ENCODE data around the gene GPR143.

GPR143 gene

DNA sequence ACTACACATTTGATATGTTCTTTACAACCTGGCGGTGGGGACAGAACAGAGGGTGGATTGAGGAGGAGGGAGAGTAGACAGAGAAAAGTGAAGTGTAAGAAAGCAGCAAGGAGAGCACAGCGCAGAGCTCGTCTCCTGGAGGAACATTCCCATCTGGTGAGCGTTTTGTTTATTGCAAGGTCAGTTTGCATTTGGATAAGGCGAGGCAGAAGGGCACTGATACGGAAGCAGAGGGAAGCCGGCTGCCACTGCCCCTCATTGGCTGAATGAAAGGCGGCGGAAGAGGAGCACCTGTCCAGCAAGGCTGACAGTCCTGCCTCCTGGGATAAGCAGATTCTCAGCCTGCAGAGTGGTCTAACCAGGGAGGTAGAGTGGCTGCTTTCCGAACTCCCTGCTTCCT is 83.2 kb downstream of the GPR143 start:
- DNase-seq (ENCODE audit: low read depth): no peak
- TF ChIP-seq POLR2A (IDR thresholded peaks at IDR 0.05; ENCODE audit: extremely low read depth, insufficient read length) (no peak), MYC (IDR thresholded peaks at IDR 0.05; ENCODE audit: low read depth, low read length) (no peak)
- TF ChIP-seq, protein P1, sequence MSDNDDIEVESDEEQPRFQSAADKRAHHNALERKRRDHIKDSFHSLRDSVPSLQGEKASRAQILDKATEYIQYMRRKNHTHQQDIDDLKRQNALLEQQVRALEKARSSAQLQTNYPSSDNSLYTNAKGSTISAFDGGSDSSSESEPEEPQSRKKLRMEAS (IDR thresholded peaks at IDR 0.05; ENCODE audit: low read depth, low read length): no peak
- TF ChIP-seq, protein P2, sequence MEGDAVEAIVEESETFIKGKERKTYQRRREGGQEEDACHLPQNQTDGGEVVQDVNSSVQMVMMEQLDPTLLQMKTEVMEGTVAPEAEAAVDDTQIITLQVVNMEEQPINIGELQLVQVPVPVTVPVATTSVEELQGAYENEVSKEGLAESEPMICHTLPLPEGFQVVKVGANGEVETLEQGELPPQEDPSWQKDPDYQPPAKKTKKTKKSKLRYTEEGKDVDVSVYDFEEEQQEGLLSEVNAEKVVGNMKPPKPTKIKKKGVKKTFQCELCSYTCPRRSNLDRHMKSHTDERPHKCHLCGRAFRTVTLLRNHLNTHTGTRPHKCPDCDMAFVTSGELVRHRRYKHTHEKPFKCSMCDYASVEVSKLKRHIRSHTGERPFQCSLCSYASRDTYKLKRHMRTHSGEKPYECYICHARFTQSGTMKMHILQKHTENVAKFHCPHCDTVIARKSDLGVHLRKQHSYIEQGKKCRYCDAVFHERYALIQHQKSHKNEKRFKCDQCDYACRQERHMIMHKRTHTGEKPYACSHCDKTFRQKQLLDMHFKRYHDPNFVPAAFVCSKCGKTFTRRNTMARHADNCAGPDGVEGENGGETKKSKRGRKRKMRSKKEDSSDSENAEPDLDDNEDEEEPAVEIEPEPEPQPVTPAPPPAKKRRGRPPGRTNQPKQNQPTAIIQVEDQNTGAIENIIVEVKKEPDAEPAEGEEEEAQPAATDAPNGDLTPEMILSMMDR (IDR thresholded peaks at IDR 0.05; ENCODE audit: low read depth, low read length): no peak
- no peak overlapping the region for H3K4me3 ChIP-seq (ENCODE audit: low read depth, low read length)

DNA sequence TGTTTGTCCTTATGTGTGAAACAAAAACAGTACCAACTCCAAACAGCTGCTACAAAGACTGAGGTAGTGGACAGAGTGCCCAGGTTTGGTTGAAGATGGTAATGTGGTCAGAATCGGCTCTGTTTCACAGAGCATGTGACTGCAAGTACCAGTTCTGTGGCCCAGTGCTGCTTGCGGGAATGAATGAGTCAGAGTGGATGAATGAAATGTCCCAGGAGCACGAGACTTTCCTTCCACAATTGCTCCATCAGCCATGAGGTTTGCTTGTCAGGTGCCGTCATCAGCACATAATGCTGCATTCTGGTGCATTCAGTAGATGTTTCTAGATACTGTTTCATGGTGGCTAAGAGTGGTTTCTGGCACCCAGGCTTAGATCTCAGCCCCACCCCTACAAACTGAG is 84.2 kb downstream of the GPR143 start:
- H3K4me3 ChIP-seq (ENCODE audit: low read depth, low read length): no peak overlapping the region
- no peak for TF ChIP-seq POLR2A (IDR thresholded peaks at IDR 0.05; ENCODE audit: extremely low read depth, insufficient read length)
- no peak for DNase-seq (ENCODE audit: low read depth)

GRCh38 chrX:9681011-9681410 is 84.6 kb downstream of the GPR143 start:
- no peak for DNase-seq (ENCODE audit: low read depth)
- no peak overlapping the region for H3K4me3 ChIP-seq (ENCODE audit: low read depth, low read length)
- TF ChIP-seq POLR2A (IDR thresholded peaks at IDR 0.05; ENCODE audit: extremely low read depth, insufficient read length): no peak
- TF ChIP-seq MYC (IDR thresholded peaks at IDR 0.05; ENCODE audit: low read depth, low read length): no peak
- TF ChIP-seq, protein P1 (IDR thresholded peaks at IDR 0.05; ENCODE audit: low read depth, low read length): no peak
- TF ChIP-seq, protein P2 (IDR thresholded peaks at IDR 0.05; ENCODE audit: low read depth, low read length): no peak

DNA sequence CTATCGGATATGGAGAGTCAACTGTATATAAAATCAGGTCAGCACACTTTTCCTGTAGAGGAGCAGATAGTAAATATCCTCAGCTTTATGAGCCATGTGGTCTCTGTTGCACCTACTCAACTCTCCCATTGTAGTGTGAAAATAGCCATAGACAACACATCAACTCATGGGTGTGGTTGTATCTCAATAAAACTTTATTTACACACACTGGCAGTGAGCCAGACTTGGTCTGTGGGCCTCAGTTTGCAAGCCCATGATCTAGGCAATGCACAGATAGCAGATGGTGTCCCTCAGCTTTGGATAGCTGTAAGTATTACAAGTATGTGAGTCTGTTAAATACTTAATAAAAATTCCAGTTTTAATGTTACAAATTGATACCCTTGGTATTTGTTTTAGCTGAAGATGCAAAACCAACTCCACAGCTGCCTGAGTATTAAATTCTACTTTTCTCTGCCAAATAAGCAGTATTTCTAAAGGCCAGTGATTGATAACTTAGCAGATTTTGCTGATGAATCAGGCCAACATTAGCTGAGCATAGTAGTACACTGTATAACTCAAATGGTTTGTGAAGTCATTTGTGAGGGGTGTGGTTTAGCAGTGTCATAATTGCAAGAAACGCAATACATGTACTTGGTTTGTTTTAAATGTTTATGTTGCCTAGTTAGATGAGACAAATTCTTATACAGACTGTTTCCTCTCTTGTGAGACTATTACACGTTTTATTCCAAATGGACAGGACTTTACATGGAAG is 87.3 kb downstream of the GPR143 start:
- no peak overlapping the region for H3K4me3 ChIP-seq (ENCODE audit: low read depth, low read length)
- TF ChIP-seq, protein P1 (IDR thresholded peaks at IDR 0.05; ENCODE audit: low read depth, low read length): no peak
- TF ChIP-seq, protein P2 (IDR thresholded peaks at IDR 0.05; ENCODE audit: low read depth, low read length): no peak
- TF ChIP-seq MYC (IDR thresholded peaks at IDR 0.05; ENCODE audit: low read depth, low read length): no peak
- TF ChIP-seq POLR2A (IDR thresholded peaks at IDR 0.05; ENCODE audit: extremely low read depth, insufficient read length): no peak
- DNase-seq (ENCODE audit: low read depth): no peak

DNA sequence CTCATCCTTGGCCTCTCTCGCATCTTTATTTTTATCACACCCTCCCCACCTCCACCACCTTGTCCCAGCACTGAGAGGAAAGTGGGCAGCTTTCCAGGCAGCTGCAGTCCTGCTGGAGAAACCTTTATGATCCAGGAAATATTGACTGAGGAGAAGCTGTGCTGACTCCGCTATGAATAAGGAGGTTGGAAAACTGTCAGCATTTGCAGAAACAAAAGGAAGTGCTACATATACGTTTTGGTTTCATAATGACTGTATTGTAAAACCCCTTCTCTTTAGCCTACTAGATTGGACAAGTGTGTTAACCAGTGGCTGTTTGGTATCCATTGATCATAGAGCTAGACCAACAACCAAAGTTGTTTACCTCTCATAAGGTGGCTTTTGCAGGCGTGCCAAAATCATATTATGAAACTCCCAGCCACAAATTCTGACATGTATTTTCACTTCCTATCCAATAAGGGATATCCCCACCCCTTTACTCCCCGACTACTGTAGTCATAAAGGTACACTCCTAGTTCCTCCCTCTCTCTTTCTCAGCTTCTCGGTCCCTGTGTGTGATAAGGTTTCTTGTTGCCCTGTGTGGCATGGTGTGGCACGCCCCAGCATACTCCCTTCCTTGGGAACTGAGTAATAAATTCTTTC is 88.4 kb downstream of the GPR143 start:
- no peak for TF ChIP-seq POLR2A (IDR thresholded peaks at IDR 0.05; ENCODE audit: extremely low read depth, insufficient read length)
- TF ChIP-seq, protein P2 (IDR thresholded peaks at IDR 0.05; ENCODE audit: low read depth, low read length): no peak
- TF ChIP-seq MYC (IDR thresholded peaks at IDR 0.05; ENCODE audit: low read depth, low read length): no peak
- TF ChIP-seq, protein P1 (IDR thresholded peaks at IDR 0.05; ENCODE audit: low read depth, low read length): no peak
- no peak overlapping the region for H3K4me3 ChIP-seq (ENCODE audit: low read depth, low read length)
- no peak for DNase-seq (ENCODE audit: low read depth)

DNA sequence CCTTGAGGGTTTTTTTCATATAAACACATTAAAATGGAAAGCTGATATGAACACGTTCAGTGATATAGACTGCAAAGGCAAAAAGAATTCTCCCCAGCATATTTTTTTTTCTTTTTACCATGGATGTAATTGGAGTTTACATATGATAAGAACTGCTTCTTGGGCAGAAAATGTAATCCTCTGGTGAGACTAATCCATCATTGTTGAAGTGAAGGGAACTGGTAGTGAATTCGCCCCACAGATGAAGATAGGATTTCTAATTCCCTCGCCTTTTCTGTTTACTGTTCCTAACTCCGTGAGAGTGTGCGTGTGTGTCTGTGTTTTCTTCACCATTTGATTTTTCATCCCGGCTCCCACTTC is 88.9 kb downstream of the GPR143 start:
- no peak overlapping the region for H3K4me3 ChIP-seq (ENCODE audit: low read depth, low read length)
- DNase-seq (ENCODE audit: low read depth): no peak
- TF ChIP-seq POLR2A (IDR thresholded peaks at IDR 0.05; ENCODE audit: extremely low read depth, insufficient read length) (no peak), MYC (IDR thresholded peaks at IDR 0.05; ENCODE audit: low read depth, low read length) (no peak)
- TF ChIP-seq, protein P2 (IDR thresholded peaks at IDR 0.05; ENCODE audit: low read depth, low read length): no peak
- TF ChIP-seq, protein P1 (IDR thresholded peaks at IDR 0.05; ENCODE audit: low read depth, low read length): no peak

All from NB4 (cell line).